Breast epithelium (tissue), 4 donors: ENCODE data around the gene GIGYF2. TPM values are rescaled to one million over a fixed set of nuclear protein-coding genes. Genes with fewer than 3 reads are reported as not detected.

Experiments
- DNase-seq, 2 donors: peaks; one replicate each; pipeline ENCODE4 v3.0.0-alpha.2; 2019; ENCODE audit warnings: low spot score in 2 of 2
- H3K27ac ChIP-seq, 2 donors: fragments of 200-600 bp; sonication (generic) in 1 of 2; one replicate each; pipeline ENCODE4 v1.5.1; 2016 to 2019; ENCODE audit warnings: mild to moderate bottlenecking in 1 of 2
- H3K27me3 ChIP-seq, 2 donors: fragments of 200-600 bp; sonication (generic) in 1 of 2; one replicate each; pipeline versions ENCODE4 v1.5.1 to v1.6.0; 2017 to 2019; ENCODE audit warnings: control low read depth in 1 of 2, mild to moderate bottlenecking in 1 of 2
- H3K36me3 ChIP-seq: fragments of 200-600 bp; one replicate; pipeline ENCODE4 v1.5.1; 2019
- H3K4me1 ChIP-seq, 2 donors: fragments of 200-600 bp; sonication (generic); one replicate each; pipeline ENCODE4 v1.5.1; 2016 to 2019; ENCODE audit warnings: control low read depth in 1 of 2
- H3K4me3 ChIP-seq, 3 donors: fragments of 200-600 bp; sonication (generic); 1 replicate in 2 of 3; 2 replicates in 1 of 3; pipeline ENCODE4 v1.5.1; 2016 to 2019; ENCODE audit warnings: mild to moderate bottlenecking in 3 of 3, moderate library complexity in 2 of 3
- H3K9me3 ChIP-seq, 2 donors: fragments of 200-600 bp; sonication (generic) in 1 of 2; one replicate each; pipeline ENCODE4 v1.5.1; 2016 to 2019; ENCODE audit warnings: control low read depth in 1 of 2
- POLR2A ChIP-seq: fragments of 450-650 bp; IDR thresholded peaks from one replicate; pipeline ENCODE4 v1.6.1; 2016; ENCODE audit warnings: antibody characterized with exemption, mild to moderate bottlenecking, moderate library complexity
- POLR2AphosphoS5 ChIP-seq, 3 donors: sonication (generic); formaldehyde crosslinking; IDR thresholded peaks; one replicate each; pipeline ENCODE4 v1.6.1; 2017; ENCODE audit warnings: antibody characterized with exemption in 3 of 3
- intact Hi-C: fragments of 100-400 bp; cut with DNase I; formaldehyde crosslinking; loops from one replicate; pipeline ENCODE4 v1.15.1; 2023; ENCODE audit warnings: low total_unique reads
- total RNA-seq, 3 donors: library from RNA; depleted of rRNA; stranded (reverse); fragments of >200 nt; gene quantifications; one replicate each; pipeline ENCODE4 v1.1.0, GENCODE V29; 2016
- TF ChIP-seq, protein P1 (sequence below), 3 donors: fragments of 450-650 bp; IDR thresholded peaks; one replicate each; pipeline ENCODE4 v1.5.1; 2016 to 2017; ENCODE audit warnings: antibody characterized with exemption in 3 of 3, mild to moderate bottlenecking in 3 of 3, moderate library complexity in 3 of 3

The GIGYF2 gene
- total RNA-seq, 3 donors from 2014 or later, result 79.8 to 156 (median 103) TPM

DNA sequence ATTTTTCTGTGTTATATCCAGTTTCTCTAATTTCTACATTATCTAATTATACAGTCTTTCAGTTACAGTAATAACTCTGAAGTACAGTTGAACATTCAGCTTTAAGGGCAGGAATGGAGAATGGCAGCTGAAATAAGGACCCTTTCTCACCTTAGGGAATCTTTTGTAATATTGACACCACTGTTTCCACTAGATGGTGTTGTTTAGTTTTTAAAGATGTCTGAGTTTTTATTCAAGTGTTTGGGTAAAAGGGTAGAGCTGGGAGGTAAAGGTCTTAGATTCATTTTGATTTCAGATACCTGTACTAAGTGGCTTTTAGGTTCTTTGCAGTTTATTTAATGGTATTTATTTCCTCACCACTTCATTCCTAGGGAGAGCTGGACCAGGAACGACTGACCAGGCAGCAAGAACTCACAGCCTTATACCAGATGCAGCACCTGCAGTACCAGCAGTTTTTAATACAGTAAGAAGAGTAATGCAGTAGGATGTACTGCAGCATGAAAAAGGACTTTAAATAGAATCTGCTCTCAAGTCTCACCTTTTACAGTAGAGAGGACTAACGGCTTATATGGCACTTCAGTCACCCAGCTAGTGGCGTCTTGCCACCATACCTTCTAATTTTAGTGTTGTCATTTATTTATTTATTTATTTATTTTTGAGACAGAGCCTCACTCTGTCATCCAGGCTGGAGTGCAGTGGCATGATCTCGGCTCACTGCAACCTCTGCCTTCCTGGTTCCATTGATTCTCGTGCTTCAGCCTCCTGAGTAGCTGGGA lies 112.4 kb downstream of the GIGYF2 start:
- no peak for DNase-seq
- TF ChIP-seq POLR2A (no peak), POLR2AphosphoS5 (IDR thresholded peaks at IDR 0.05) (no peak)
- TF ChIP-seq, protein P1, sequence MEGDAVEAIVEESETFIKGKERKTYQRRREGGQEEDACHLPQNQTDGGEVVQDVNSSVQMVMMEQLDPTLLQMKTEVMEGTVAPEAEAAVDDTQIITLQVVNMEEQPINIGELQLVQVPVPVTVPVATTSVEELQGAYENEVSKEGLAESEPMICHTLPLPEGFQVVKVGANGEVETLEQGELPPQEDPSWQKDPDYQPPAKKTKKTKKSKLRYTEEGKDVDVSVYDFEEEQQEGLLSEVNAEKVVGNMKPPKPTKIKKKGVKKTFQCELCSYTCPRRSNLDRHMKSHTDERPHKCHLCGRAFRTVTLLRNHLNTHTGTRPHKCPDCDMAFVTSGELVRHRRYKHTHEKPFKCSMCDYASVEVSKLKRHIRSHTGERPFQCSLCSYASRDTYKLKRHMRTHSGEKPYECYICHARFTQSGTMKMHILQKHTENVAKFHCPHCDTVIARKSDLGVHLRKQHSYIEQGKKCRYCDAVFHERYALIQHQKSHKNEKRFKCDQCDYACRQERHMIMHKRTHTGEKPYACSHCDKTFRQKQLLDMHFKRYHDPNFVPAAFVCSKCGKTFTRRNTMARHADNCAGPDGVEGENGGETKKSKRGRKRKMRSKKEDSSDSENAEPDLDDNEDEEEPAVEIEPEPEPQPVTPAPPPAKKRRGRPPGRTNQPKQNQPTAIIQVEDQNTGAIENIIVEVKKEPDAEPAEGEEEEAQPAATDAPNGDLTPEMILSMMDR (IDR thresholded peaks at IDR 0.05), result no peak
- H3K4me1 ChIP-seq, result no peaks in the 10 kb centered on the region
- H3K36me3 ChIP-seq, result peaks cover 4% of the 10 kb centered on the region
- no peak overlapping the region for H3K4me3 ChIP-seq
- H3K9me3 ChIP-seq, result no peaks in the 10 kb centered on the region
- no peak overlapping the region for H3K27ac ChIP-seq
- intact Hi-C loops, result no loop called here
- no peaks in the 10 kb centered on the region for H3K27me3 ChIP-seq

DNA sequence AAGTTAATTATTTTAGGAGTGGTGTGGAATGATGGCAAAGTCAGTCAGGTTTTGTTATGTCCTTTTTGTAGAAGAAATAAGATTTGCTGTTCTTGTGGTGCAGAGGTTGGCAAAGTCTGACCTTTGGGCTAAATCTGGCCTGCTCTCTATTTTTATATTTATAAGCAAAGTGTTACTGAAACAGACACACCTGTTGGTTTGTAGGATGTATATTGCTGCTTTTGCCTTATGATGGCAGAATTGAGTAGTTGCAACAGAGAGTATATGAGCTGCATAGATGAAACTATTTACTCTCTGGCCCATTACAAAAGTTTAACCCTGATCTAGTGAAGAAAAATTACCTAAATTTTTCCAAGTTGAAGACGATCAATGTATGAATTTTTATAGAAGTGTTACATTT lies 113.3 kb downstream of the GIGYF2 start:
- H3K4me3 ChIP-seq, result no peak overlapping the region
- H3K36me3 ChIP-seq, result peaks cover 4% of the 10 kb centered on the region

GRCh38 chr2:232815569-232815968 lies 118.4 kb downstream of the GIGYF2 start:
- Histone ChIP-seq H3K27ac (no peak overlapping the region), H3K4me1 (no peaks in the 10 kb centered on the region), H3K4me3 (no peak overlapping the region), H3K27me3 (no peaks in the 10 kb centered on the region), H3K36me3 (peaks cover 25% of the 10 kb centered on the region), H3K9me3 (no peaks in the 10 kb centered on the region)
- DNase-seq, result no peak
- intact Hi-C loops, result no loop called here
- no peak for TF ChIP-seq POLR2A
- TF ChIP-seq, protein P1 (IDR thresholded peaks at IDR 0.05), result no peak

More for the DNA sequence above, 113.3 kb downstream of the GIGYF2 start:
- H3K27me3 ChIP-seq, result no peaks in the 10 kb centered on the region
- H3K9me3 ChIP-seq, result no peaks in the 10 kb centered on the region
- no peaks in the 10 kb centered on the region for H3K4me1 ChIP-seq
- no peak for DNase-seq
- H3K27ac ChIP-seq, result no peak overlapping the region
- TF ChIP-seq POLR2AphosphoS5 (IDR thresholded peaks at IDR 0.05), result no peak
- TF ChIP-seq, protein P1 (IDR thresholded peaks at IDR 0.05), result no peak
- TF ChIP-seq POLR2A, result no peak
- intact Hi-C loops, result no loop called here

- no peaks in the 10 kb centered on the region for H3K4me1 ChIP-seq
Observed at GRCh38 chr2:232816657-232817056, 119.5 kb downstream of the GIGYF2 start.

GRCh38 chr2:232817756-232818155 lies 120.6 kb downstream of the GIGYF2 start:
- H3K27me3 ChIP-seq, result no peaks in the 10 kb centered on the region
- no peaks in the 10 kb centered on the region for H3K9me3 ChIP-seq
- DNase-seq, result no peak
- no peaks in the 10 kb centered on the region for H3K4me1 ChIP-seq
- no peak overlapping the region for H3K4me3 ChIP-seq
- no peak for TF ChIP-seq POLR2AphosphoS5 (IDR thresholded peaks at IDR 0.05)
- TF ChIP-seq POLR2A, result no peak
- TF ChIP-seq, protein P1 (IDR thresholded peaks at IDR 0.05), result no peak
- intact Hi-C loops, result no loop called here
- H3K36me3 ChIP-seq, result peaks cover 22% of the 10 kb centered on the region
- no peak overlapping the region for H3K27ac ChIP-seq

More at GRCh38 chr2:232816657-232817056, 119.5 kb downstream of the GIGYF2 start:
- DNase-seq, result no peak
- Histone ChIP-seq H3K27me3 (no peaks in the 10 kb centered on the region), H3K4me3 (no peak overlapping the region), H3K27ac (no peak overlapping the region), H3K9me3 (no peaks in the 10 kb centered on the region), H3K36me3 (peaks cover 22% of the 10 kb centered on the region)
- intact Hi-C loops, result no loop called here
- no peak for TF ChIP-seq POLR2AphosphoS5 (IDR thresholded peaks at IDR 0.05)
